ENCODE results near the gene AADAT.
A peak's percentile ranks its signal among the peaks of the same experiment; 100 is the strongest.

Gene AADAT

GRCh38 chr4:170033999-170034398 is 55.8 kb downstream of the AADAT start:
- Histone ChIP-seq H3K27ac (ENCODE audit: low read depth, low read length) (no peak overlapping the region), H3K9ac (ENCODE audit: low read depth, low read length) (no peak overlapping the region), H3K9me3 (ENCODE audit: control insufficient read depth, insufficient read depth, low read length) (no peaks in the 10 kb centered on the region), H3K27me3 (ENCODE audit: control insufficient read depth, insufficient read depth, low read length) (0 out of 2 replicates have a peak, but pooled peaks cover 6% of the 10 kb centered on the region), H3K4me1 (ENCODE audit: control insufficient read depth, insufficient read depth, low read length) (0 out of 2 replicates have a peak, but pooled peaks cover 4% of the 10 kb centered on the region), H3K36me3 (ENCODE audit: control insufficient read depth, insufficient read depth, low read length) (no peaks in the 10 kb centered on the region), H3K4me3 (ENCODE audit: low read depth, low read length) (no peak overlapping the region)

GRCh38 chr4:170030121-170030520 is 59.6 kb downstream of the AADAT start:
- Histone ChIP-seq H3K36me3 (ENCODE audit: control insufficient read depth, insufficient read depth, low read length) (no peaks in the 10 kb centered on the region), H3K27ac (ENCODE audit: low read depth, low read length) (no peak overlapping the region), H3K4me3 (ENCODE audit: low read depth, low read length) (no peak overlapping the region), H3K9ac (ENCODE audit: low read depth, low read length) (no peak overlapping the region), H3K4me1 (ENCODE audit: control insufficient read depth, insufficient read depth, low read length) (peaks cover 3% of the 10 kb centered on the region; the same call in 1 of the 2 replicates), H3K9me3 (ENCODE audit: control insufficient read depth, insufficient read depth, low read length) (no peaks in the 10 kb centered on the region), H3K27me3 (ENCODE audit: control insufficient read depth, insufficient read depth, low read length) (peaks cover 30% of the 10 kb centered on the region)

GRCh38 chr4:170027181-170027829 is 62.5 kb downstream of the AADAT start:
- H3K4me1 ChIP-seq (ENCODE audit: control insufficient read depth, insufficient read depth, low read length), result peaks cover 6% of the 10 kb centered on the region; the same call in 1 of the 2 replicates
- H3K27me3 ChIP-seq (ENCODE audit: control insufficient read depth, insufficient read depth, low read length), result peaks cover 44% of the 10 kb centered on the region
- H3K9ac ChIP-seq (ENCODE audit: low read depth, low read length), result peak overlapping the region; percentile 23; the same call in 1 of the 2 replicates
- H3K36me3 ChIP-seq (ENCODE audit: control insufficient read depth, insufficient read depth, low read length), result no peaks in the 10 kb centered on the region
- H3K4me3 ChIP-seq (ENCODE audit: low read depth, low read length), result peak overlapping the region; percentile 80
- H3K9me3 ChIP-seq (ENCODE audit: control insufficient read depth, insufficient read depth, low read length), result no peaks in the 10 kb centered on the region
- no peak overlapping the region for H3K27ac ChIP-seq (ENCODE audit: low read depth, low read length)

GRCh38 chr4:170026253-170027021 is 63.3 kb downstream of the AADAT start, which contains the start of gene MFAP3L:
TSS of gene MFAP3L (minus strand) at chr4:170026395. CDS start at chr4:170005877, 20,518 bp downstream.
- H3K9me3 ChIP-seq (ENCODE audit: control insufficient read depth, insufficient read depth, low read length), result no peaks in the 10 kb centered on the region
- H3K36me3 ChIP-seq (ENCODE audit: control insufficient read depth, insufficient read depth, low read length), result no peaks in the 10 kb centered on the region
- peaks cover 44% of the 10 kb centered on the region for H3K27me3 ChIP-seq (ENCODE audit: control insufficient read depth, insufficient read depth, low read length)
- peak within 1 kb of the TSS; percentile 78 for H3K9ac ChIP-seq (ENCODE audit: low read depth, low read length)
- peak within 1 kb of the TSS; percentile 80 for H3K4me3 ChIP-seq (ENCODE audit: low read depth, low read length)
- peak within 1 kb of the TSS; percentile 81 for H3K27ac ChIP-seq (ENCODE audit: low read depth, low read length)
- peaks cover 6% of the 10 kb centered on the region; the same call in 1 of the 2 replicates for H3K4me1 ChIP-seq (ENCODE audit: control insufficient read depth, insufficient read depth, low read length)

- Histone ChIP-seq H3K4me3 (ENCODE audit: low read depth, low read length) (peak overlapping the region; percentile 80), H3K9me3 (ENCODE audit: control insufficient read depth, insufficient read depth, low read length) (no peaks in the 10 kb centered on the region), H3K27ac (ENCODE audit: low read depth, low read length) (no peak overlapping the region), H3K9ac (ENCODE audit: low read depth, low read length) (no peak overlapping the region; the same call in 1 of the 2 replicates), H3K4me1 (ENCODE audit: control insufficient read depth, insufficient read depth, low read length) (peaks cover 6% of the 10 kb centered on the region; the same call in 1 of the 2 replicates), H3K36me3 (ENCODE audit: control insufficient read depth, insufficient read depth, low read length) (no peaks in the 10 kb centered on the region), H3K27me3 (ENCODE audit: control insufficient read depth, insufficient read depth, low read length) (peaks cover 44% of the 10 kb centered on the region)
Measured at GRCh38 chr4:170025523-170026252, 64.1 kb downstream of the AADAT start.

- H3K4me1 ChIP-seq (ENCODE audit: control insufficient read depth, insufficient read depth, low read length), result peaks cover 6% of the 10 kb centered on the region; the same call in 1 of the 2 replicates
- H3K9ac ChIP-seq (ENCODE audit: low read depth, low read length), result no peak overlapping the region
Measured at GRCh38 chr4:170022211-170022610, 67.5 kb downstream of the AADAT start.

GRCh38 chr4:170017252-170017651 is 72.5 kb downstream of the AADAT start:
- no peaks in the 10 kb centered on the region for H3K27me3 ChIP-seq (ENCODE audit: control insufficient read depth, insufficient read depth, low read length)
- no peak overlapping the region for H3K9ac ChIP-seq (ENCODE audit: low read depth, low read length)
- no peak overlapping the region for H3K4me3 ChIP-seq (ENCODE audit: low read depth, low read length)
- H3K9me3 ChIP-seq (ENCODE audit: control insufficient read depth, insufficient read depth, low read length), result no peaks in the 10 kb centered on the region
- no peak overlapping the region for H3K27ac ChIP-seq (ENCODE audit: low read depth, low read length)
- H3K36me3 ChIP-seq (ENCODE audit: control insufficient read depth, insufficient read depth, low read length), result no peaks in the 10 kb centered on the region
- peaks cover 13% of the 10 kb centered on the region for H3K4me1 ChIP-seq (ENCODE audit: control insufficient read depth, insufficient read depth, low read length)

More at GRCh38 chr4:170022211-170022610, 67.5 kb downstream of the AADAT start:
- H3K9me3 ChIP-seq (ENCODE audit: control insufficient read depth, insufficient read depth, low read length), result no peaks in the 10 kb centered on the region
- H3K36me3 ChIP-seq (ENCODE audit: control insufficient read depth, insufficient read depth, low read length), result no peaks in the 10 kb centered on the region
- H3K27me3 ChIP-seq (ENCODE audit: control insufficient read depth, insufficient read depth, low read length), result peaks cover 21% of the 10 kb centered on the region
- H3K4me3 ChIP-seq (ENCODE audit: low read depth, low read length), result no peak overlapping the region
- H3K27ac ChIP-seq (ENCODE audit: low read depth, low read length), result no peak overlapping the region

- no peaks in the 10 kb centered on the region for H3K27me3 ChIP-seq (ENCODE audit: control insufficient read depth, insufficient read depth, low read length)
- no peak overlapping the region for H3K9ac ChIP-seq (ENCODE audit: low read depth, low read length)
- peaks cover 13% of the 10 kb centered on the region for H3K4me1 ChIP-seq (ENCODE audit: control insufficient read depth, insufficient read depth, low read length)
- H3K9me3 ChIP-seq (ENCODE audit: control insufficient read depth, insufficient read depth, low read length), result no peaks in the 10 kb centered on the region
- H3K27ac ChIP-seq (ENCODE audit: low read depth, low read length), result no peak overlapping the region
- H3K4me3 ChIP-seq (ENCODE audit: low read depth, low read length), result no peak overlapping the region
- no peaks in the 10 kb centered on the region for H3K36me3 ChIP-seq (ENCODE audit: control insufficient read depth, insufficient read depth, low read length)
Measured at GRCh38 chr4:170015285-170015684, 74.5 kb downstream of the AADAT start.

GRCh38 chr4:170014359-170015011 is 75.3 kb downstream of the AADAT start:
- H3K27me3 ChIP-seq (ENCODE audit: control insufficient read depth, insufficient read depth, low read length), result no peaks in the 10 kb centered on the region
- peaks cover 13% of the 10 kb centered on the region for H3K4me1 ChIP-seq (ENCODE audit: control insufficient read depth, insufficient read depth, low read length)
- H3K36me3 ChIP-seq (ENCODE audit: control insufficient read depth, insufficient read depth, low read length), result no peaks in the 10 kb centered on the region
- H3K9me3 ChIP-seq (ENCODE audit: control insufficient read depth, insufficient read depth, low read length), result no peaks in the 10 kb centered on the region
- no peak overlapping the region for H3K9ac ChIP-seq (ENCODE audit: low read depth, low read length)
- no peak overlapping the region for H3K4me3 ChIP-seq (ENCODE audit: low read depth, low read length)
- no peak overlapping the region for H3K27ac ChIP-seq (ENCODE audit: low read depth, low read length)

- Histone ChIP-seq H3K36me3 (ENCODE audit: control insufficient read depth, insufficient read depth, low read length) (no peaks in the 10 kb centered on the region), H3K27ac (ENCODE audit: low read depth, low read length) (no peak overlapping the region), H3K9me3 (ENCODE audit: control insufficient read depth, insufficient read depth, low read length) (no peaks in the 10 kb centered on the region), H3K27me3 (ENCODE audit: control insufficient read depth, insufficient read depth, low read length) (no peaks in the 10 kb centered on the region), H3K9ac (ENCODE audit: low read depth, low read length) (no peak overlapping the region), H3K4me3 (ENCODE audit: low read depth, low read length) (no peak overlapping the region), H3K4me1 (ENCODE audit: control insufficient read depth, insufficient read depth, low read length) (peaks cover 13% of the 10 kb centered on the region)
Measured at GRCh38 chr4:170012629-170012958, 77.2 kb downstream of the AADAT start.
